Measurements from ENCODE around the gene KCNA5. TPM values are rescaled to one million over a fixed set of nuclear protein-coding genes. Genes with fewer than 3 reads are reported as not detected.

The KCNA5 gene
- polyA plus RNA-seq, 3 donors, result not detected

- Histone ChIP-seq H3K4me3 (replicated peaks in 1 of 3; ENCODE audit: low read depth in 2 of 3, low read length in 3 of 3) (no peak overlapping the region), H3K79me2 (ENCODE audit: insufficient read depth, low read length) (no peaks in the 10 kb centered on the region), H3K36me3 (replicated peaks in 1 of 2; ENCODE audit: control insufficient read depth in 1 of 2, insufficient read depth in 2 of 2, low read length in 2 of 2) (no peaks in the 10 kb centered on the region), H2AFZ (ENCODE audit: insufficient read depth, low read depth, low read length, poor library complexity, severe bottlenecking) (no peak overlapping the region), H3K4me1 (ENCODE audit: control insufficient read depth in 1 of 2, insufficient read depth in 2 of 2, low read length in 2 of 2) (no peaks in the 10 kb centered on the region), H3K4me2 (replicated peaks; ENCODE audit: extremely low read depth, low read length, poor library complexity, severe bottlenecking) (no peak overlapping the region), H3K9ac (ENCODE audit: insufficient read depth, low read length, poor library complexity, severe bottlenecking) (no peak overlapping the region), H3K27ac (ENCODE audit: low read depth in 1 of 2, low read length in 2 of 2) (no peak overlapping the region), H3K9me3 (replicated peaks in 1 of 2; ENCODE audit: control insufficient read depth in 1 of 2, insufficient read depth in 1 of 2, low read length in 2 of 2) (no peaks in the 10 kb centered on the region), H4K20me1 (ENCODE audit: insufficient read depth, low read length) (no peaks in the 10 kb centered on the region), H3K27me3 (ENCODE audit: control insufficient read depth in 2 of 2, insufficient read depth in 2 of 2, low read length in 2 of 2) (no peaks in the 10 kb centered on the region)
- Mint-ChIP-seq H3K27me3 (ENCODE audit: low read depth in 3 of 3) (peaks cover 3 to 7% (median 4%) of the 10 kb centered on the region in 3 donors), H3K9me3 (peaks cover 0 to 3% (median 0%) of the 10 kb centered on the region in 7 donors), H3K4me3 (no peak overlapping the region), H3K36me3 (no peaks in the 10 kb centered on the region), H3K27ac (no peak overlapping the region), H3K4me1 (no peaks in the 10 kb centered on the region)
- intact Hi-C loops (cut with micrococcal nuclease), result no loop called here
- TF ChIP-seq, protein P1, sequence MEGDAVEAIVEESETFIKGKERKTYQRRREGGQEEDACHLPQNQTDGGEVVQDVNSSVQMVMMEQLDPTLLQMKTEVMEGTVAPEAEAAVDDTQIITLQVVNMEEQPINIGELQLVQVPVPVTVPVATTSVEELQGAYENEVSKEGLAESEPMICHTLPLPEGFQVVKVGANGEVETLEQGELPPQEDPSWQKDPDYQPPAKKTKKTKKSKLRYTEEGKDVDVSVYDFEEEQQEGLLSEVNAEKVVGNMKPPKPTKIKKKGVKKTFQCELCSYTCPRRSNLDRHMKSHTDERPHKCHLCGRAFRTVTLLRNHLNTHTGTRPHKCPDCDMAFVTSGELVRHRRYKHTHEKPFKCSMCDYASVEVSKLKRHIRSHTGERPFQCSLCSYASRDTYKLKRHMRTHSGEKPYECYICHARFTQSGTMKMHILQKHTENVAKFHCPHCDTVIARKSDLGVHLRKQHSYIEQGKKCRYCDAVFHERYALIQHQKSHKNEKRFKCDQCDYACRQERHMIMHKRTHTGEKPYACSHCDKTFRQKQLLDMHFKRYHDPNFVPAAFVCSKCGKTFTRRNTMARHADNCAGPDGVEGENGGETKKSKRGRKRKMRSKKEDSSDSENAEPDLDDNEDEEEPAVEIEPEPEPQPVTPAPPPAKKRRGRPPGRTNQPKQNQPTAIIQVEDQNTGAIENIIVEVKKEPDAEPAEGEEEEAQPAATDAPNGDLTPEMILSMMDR (IDR thresholded peaks at IDR 0.05), result no peak
- WGBS (ENCODE audit: insufficient coverage), result 94% methylated on average over 2 of the region's 4 CpGs
- DNase-seq, result no peak
Measured at GRCh38 chr12:5071496-5071895, 27.8 kb downstream of the KCNA5 start.

DNA sequence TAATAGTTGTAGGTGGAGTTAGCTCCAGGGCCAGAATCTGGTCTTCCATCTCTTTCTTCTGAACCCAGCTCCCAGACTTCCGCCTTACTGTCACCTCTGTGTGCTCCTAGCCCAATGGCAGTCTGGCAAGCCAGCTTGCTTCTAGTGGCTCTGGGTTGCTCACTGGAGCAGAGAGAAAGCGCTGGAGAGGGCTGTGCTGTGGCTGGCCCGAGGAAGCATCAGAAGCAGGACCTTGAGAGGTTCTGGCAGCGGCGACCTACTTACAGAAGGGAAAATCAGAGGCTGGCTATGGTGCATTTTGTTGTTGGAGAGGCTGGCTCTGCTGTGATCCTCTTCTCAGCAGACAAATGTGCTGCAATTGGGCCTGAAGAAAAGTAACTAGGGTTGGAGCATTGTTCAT lies 28.6 kb downstream of the KCNA5 start:
- H3K27me3 Mint-ChIP-seq (ENCODE audit: low read depth in 3 of 3), result peaks cover 3 to 7% (median 4%) of the 10 kb centered on the region in 3 donors
- H3K4me2 ChIP-seq (replicated peaks; ENCODE audit: extremely low read depth, low read length, poor library complexity, severe bottlenecking), result no peak overlapping the region
- 94% methylated on average over 5 of the region's 5 CpGs for WGBS (ENCODE audit: insufficient coverage)
- no peaks in the 10 kb centered on the region for H3K9me3 ChIP-seq (replicated peaks in 1 of 2; ENCODE audit: control insufficient read depth in 1 of 2, insufficient read depth in 1 of 2, low read length in 2 of 2)
- H3K27me3 ChIP-seq (ENCODE audit: control insufficient read depth in 2 of 2, insufficient read depth in 2 of 2, low read length in 2 of 2), result no peaks in the 10 kb centered on the region
- no peaks in the 10 kb centered on the region for H3K4me1 ChIP-seq (ENCODE audit: control insufficient read depth in 1 of 2, insufficient read depth in 2 of 2, low read length in 2 of 2)
- no peak overlapping the region for H3K27ac ChIP-seq (ENCODE audit: low read depth in 1 of 2, low read length in 2 of 2)
- no peaks in the 10 kb centered on the region for H3K36me3 Mint-ChIP-seq
- H3K9ac ChIP-seq (ENCODE audit: insufficient read depth, low read length, poor library complexity, severe bottlenecking), result no peak overlapping the region
- H3K9me3 Mint-ChIP-seq, result peaks cover 0 to 3% (median 0%) of the 10 kb centered on the region in 7 donors
- no peaks in the 10 kb centered on the region for H4K20me1 ChIP-seq (ENCODE audit: insufficient read depth, low read length)
- H3K4me3 Mint-ChIP-seq, result no peak overlapping the region
- intact Hi-C loops (cut with micrococcal nuclease), result no loop called here
- no peak for DNase-seq
- H3K36me3 ChIP-seq (replicated peaks in 1 of 2; ENCODE audit: control insufficient read depth in 1 of 2, insufficient read depth in 2 of 2, low read length in 2 of 2), result no peaks in the 10 kb centered on the region
- H2AFZ ChIP-seq (ENCODE audit: insufficient read depth, low read depth, low read length, poor library complexity, severe bottlenecking), result no peak overlapping the region
- TF ChIP-seq, protein P1 (IDR thresholded peaks at IDR 0.05), result no peak
- no peak overlapping the region for H3K27ac Mint-ChIP-seq
- no peaks in the 10 kb centered on the region for H3K79me2 ChIP-seq (ENCODE audit: insufficient read depth, low read length)
- H3K4me3 ChIP-seq (replicated peaks in 1 of 3; ENCODE audit: low read depth in 2 of 3, low read length in 3 of 3), result no peak overlapping the region
- H3K4me1 Mint-ChIP-seq, result no peaks in the 10 kb centered on the region

Measured in CD14-positive monocyte (primary cell).